MM.1S (cell line): ENCODE data around the gene CRACDL.

ENCODE experiments used
- DNase-seq: peaks from one replicate; pipeline ENCODE4 v3.0.0-alpha.2; 2015
- H2AFZ ChIP-seq: fragments of 300-600 bp; sonication (generic); 2 replicates; pipeline ENCODE4 v1.6.0; 2016; ENCODE audit warnings: antibody characterized with exemption, low read length
- H3F3A ChIP-seq: fragments of 300-600 bp; sonication (generic); 2 replicates; pipeline ENCODE4 v1.6.1; 2016; ENCODE audit warnings: mild to moderate bottlenecking, antibody characterized with exemption, low read length, moderate library complexity, mixed read lengths; ENCODE audit not compliant: insufficient read depth
- H3K27ac ChIP-seq: fragments of 300-600 bp; sonication (generic); 2 replicates; pipeline ENCODE4 v1.5.1; 2016; ENCODE audit warnings: mild to moderate bottlenecking, low read length
- H3K27me3 ChIP-seq: fragments of 300-600 bp; sonication (generic); replicated peaks from 2 replicates; pipeline ENCODE4 v1.6.0; 2016; ENCODE audit warnings: low read length; ENCODE audit not compliant: insufficient read depth
- H3K36me3 ChIP-seq: fragments of 300-600 bp; sonication (generic); replicated peaks from 2 replicates; pipeline ENCODE4 v1.6.1; 2016; ENCODE audit warnings: mild to moderate bottlenecking, low read length, mixed read lengths; ENCODE audit not compliant: insufficient read depth
- H3K4me1 ChIP-seq: fragments of 300-600 bp; sonication (generic); 2 replicates; pipeline ENCODE4 v1.6.1; 2016; ENCODE audit warnings: low read length, mixed read lengths
- H3K4me2 ChIP-seq: fragments of 300-600 bp; sonication (generic); 2 replicates; pipeline ENCODE4 v1.6.0; 2016; ENCODE audit warnings: low read depth, low read length
- H3K4me3 ChIP-seq: fragments of 300-600 bp; sonication (generic); 2 replicates; pipeline ENCODE4 v1.5.1; 2016; ENCODE audit warnings: low read length, mixed read lengths
- H3K79me2 ChIP-seq: fragments of 300-600 bp; sonication (generic); 2 replicates; pipeline ENCODE4 v1.6.1; 2016; ENCODE audit warnings: mixed run types, low read length, mixed read lengths
- H3K9ac ChIP-seq: fragments of 300-600 bp; sonication (generic); 2 replicates; pipeline ENCODE4 v1.6.1; 2016; ENCODE audit warnings: low read length, mixed read lengths
- H3K9me2 ChIP-seq: fragments of 300-600 bp; sonication (generic); replicated peaks from 2 replicates; pipeline ENCODE4 v1.6.1; 2016; ENCODE audit warnings: mild to moderate bottlenecking, low read length, mixed read lengths; ENCODE audit not compliant: insufficient read depth
- H3K9me3 ChIP-seq: fragments of 300-600 bp; sonication (generic); replicated peaks from 2 replicates; pipeline ENCODE4 v1.6.1; 2016; ENCODE audit warnings: mild to moderate bottlenecking, low read length, mixed read lengths; ENCODE audit not compliant: insufficient read depth
- H4K20me1 ChIP-seq: fragments of 300-600 bp; sonication (generic); 2 replicates; pipeline ENCODE4 v1.6.1; 2016; ENCODE audit warnings: mild to moderate bottlenecking, low read length, moderate library complexity, mixed read lengths; ENCODE audit not compliant: insufficient read depth
- EZH2 ChIP-seq: fragments of 300-600 bp; sonication (generic); optimal IDR thresholded peaks from 2 replicates; pipeline ENCODE3; 2017; ENCODE audit warnings: low read depth, mild to moderate bottlenecking, antibody characterized with exemption, low read length, mixed read lengths
- EZH2phosphoT487 ChIP-seq: fragments of 300-600 bp; sonication (generic); IDR thresholded peaks from 2 replicates; pipeline ENCODE4 v1.6.1; 2018; ENCODE audit warnings: antibody characterized with exemption, low read length
- TF ChIP-seq, protein P1 (sequence below): fragments of 300-600 bp; sonication (generic); IDR thresholded peaks from 2 replicates; pipeline ENCODE4 v1.5.1; 2016; ENCODE audit warnings: antibody characterized with exemption, low read length, mixed read lengths

CRACDL gene

DNA sequence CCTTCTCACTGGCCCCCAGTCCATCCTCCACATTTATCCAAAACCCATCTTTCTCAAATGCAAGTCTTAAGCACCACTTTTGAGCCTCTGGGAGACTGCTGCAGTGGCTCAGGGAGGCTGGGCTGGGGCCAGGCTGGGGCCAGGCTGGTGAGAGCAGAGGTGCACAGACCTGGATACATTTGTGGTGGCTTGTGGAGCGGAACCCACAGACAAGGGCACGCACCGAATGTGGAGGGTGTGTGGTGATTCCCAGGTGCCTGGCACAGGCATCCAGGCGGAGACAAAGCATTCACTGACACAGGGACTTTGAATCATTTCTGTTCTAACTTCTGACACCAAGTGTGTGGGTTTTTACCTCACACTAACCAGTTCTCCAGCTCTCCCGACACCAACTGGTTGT is 162.9 kb downstream of the CRACDL start:
- H2AFZ ChIP-seq: no peak overlapping the region
- H3K27ac ChIP-seq: no peak overlapping the region
- no peaks in the 10 kb centered on the region for H3K9me2 ChIP-seq
- H3K4me2 ChIP-seq: no peak overlapping the region
- no peak for TF ChIP-seq EZH2phosphoT487
- TF ChIP-seq EZH2: no peak
- TF ChIP-seq, protein P1, sequence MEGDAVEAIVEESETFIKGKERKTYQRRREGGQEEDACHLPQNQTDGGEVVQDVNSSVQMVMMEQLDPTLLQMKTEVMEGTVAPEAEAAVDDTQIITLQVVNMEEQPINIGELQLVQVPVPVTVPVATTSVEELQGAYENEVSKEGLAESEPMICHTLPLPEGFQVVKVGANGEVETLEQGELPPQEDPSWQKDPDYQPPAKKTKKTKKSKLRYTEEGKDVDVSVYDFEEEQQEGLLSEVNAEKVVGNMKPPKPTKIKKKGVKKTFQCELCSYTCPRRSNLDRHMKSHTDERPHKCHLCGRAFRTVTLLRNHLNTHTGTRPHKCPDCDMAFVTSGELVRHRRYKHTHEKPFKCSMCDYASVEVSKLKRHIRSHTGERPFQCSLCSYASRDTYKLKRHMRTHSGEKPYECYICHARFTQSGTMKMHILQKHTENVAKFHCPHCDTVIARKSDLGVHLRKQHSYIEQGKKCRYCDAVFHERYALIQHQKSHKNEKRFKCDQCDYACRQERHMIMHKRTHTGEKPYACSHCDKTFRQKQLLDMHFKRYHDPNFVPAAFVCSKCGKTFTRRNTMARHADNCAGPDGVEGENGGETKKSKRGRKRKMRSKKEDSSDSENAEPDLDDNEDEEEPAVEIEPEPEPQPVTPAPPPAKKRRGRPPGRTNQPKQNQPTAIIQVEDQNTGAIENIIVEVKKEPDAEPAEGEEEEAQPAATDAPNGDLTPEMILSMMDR: no peak
- H3K4me1 ChIP-seq: peaks cover 5% of the 10 kb centered on the region; the same call in 1 of the 2 replicates
- no peaks in the 10 kb centered on the region for H3K9me3 ChIP-seq
- no peaks in the 10 kb centered on the region for H3K36me3 ChIP-seq
- no peaks in the 10 kb centered on the region for H3F3A ChIP-seq
- no peak overlapping the region for H3K4me3 ChIP-seq
- no peaks in the 10 kb centered on the region for H4K20me1 ChIP-seq
- no peaks in the 10 kb centered on the region for H3K79me2 ChIP-seq
- no peak for DNase-seq
- H3K9ac ChIP-seq: no peak overlapping the region
- H3K27me3 ChIP-seq: no peaks in the 10 kb centered on the region

DNA sequence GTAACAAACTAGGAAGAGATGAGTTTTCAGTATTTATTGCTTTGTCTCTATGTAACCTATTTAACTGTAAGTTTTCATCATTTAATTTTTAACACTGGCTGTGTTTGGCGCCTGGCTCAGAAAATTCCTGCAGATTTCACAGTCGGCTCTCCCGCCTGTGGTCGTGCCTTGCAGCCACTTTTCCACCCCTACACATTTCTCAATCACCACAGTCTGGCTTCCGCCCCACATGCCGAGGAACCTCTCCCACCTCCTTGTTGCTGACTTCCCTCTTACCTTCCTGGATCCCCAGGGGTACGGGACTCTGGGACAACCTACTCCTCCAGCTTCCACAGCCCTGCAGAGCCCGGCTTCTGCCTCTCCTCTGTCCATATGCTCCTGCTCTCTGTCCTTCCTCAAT is 163.5 kb downstream of the CRACDL start:
- no peak overlapping the region for H2AFZ ChIP-seq
- no peak overlapping the region for H3K27ac ChIP-seq
- H3K9ac ChIP-seq: no peak overlapping the region
- H3K9me3 ChIP-seq: no peaks in the 10 kb centered on the region
- peaks cover 5% of the 10 kb centered on the region; the same call in 1 of the 2 replicates for H3K4me1 ChIP-seq
- no peaks in the 10 kb centered on the region for H3F3A ChIP-seq
- H3K79me2 ChIP-seq: no peaks in the 10 kb centered on the region
- H3K36me3 ChIP-seq: no peaks in the 10 kb centered on the region
- H3K4me2 ChIP-seq: peak overlapping the region; percentile 53; the same call in 1 of the 2 replicates
- H3K4me3 ChIP-seq: no peak overlapping the region
- H3K9me2 ChIP-seq: no peaks in the 10 kb centered on the region
- no peaks in the 10 kb centered on the region for H3K27me3 ChIP-seq
- TF ChIP-seq EZH2phosphoT487 (no peak), EZH2 (no peak)
- TF ChIP-seq, protein P1: no peak
- no peak for DNase-seq
- no peaks in the 10 kb centered on the region for H4K20me1 ChIP-seq

DNA sequence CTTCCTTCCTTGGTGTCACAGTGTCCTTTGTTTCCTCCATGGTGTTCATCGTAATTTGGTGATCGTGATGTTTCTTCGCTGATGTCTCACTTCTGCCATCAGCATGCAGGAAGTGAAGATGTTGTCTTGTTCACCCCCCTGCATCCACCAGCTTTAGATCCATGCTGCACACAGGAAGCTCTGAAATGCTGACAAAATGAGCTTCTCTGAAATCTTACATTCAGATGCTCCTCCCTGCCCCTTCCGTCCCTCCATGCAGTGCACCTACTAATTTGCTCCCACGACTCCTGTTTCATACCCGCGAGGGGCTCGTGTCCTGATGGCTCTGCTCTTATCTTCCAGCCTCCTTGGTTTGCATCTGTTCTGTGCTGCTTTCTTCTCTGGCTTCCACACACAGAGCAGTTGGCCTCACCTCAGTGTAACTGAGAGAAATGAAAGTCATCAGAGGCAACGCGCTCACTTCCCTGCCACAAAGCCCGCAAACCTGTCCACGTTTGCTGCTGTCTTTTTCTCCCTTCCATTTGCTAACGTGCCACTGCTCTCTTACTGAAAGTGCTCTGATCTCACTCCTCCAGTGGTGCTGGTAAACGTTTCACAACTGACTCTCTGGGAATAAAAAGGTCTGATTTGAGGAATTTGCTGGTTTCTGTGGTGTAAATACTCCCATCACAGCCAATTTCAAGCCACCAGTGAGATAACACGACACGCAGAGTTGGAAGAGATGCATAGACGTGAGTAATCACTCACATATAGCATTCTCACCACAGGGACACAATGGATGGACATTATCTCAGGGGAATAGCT is 164.1 kb downstream of the CRACDL start:
- H4K20me1 ChIP-seq: no peaks in the 10 kb centered on the region
- H3K9me2 ChIP-seq: no peaks in the 10 kb centered on the region
- no peaks in the 10 kb centered on the region for H3K27me3 ChIP-seq
- peak; percentile 45 for DNase-seq
- no peaks in the 10 kb centered on the region for H3K36me3 ChIP-seq
- no peaks in the 10 kb centered on the region for H3K9me3 ChIP-seq
- H3K4me1 ChIP-seq: peaks cover 5% of the 10 kb centered on the region; the same call in 1 of the 2 replicates
- H3K27ac ChIP-seq: peak overlapping the region; percentile 5; the same call in 1 of the 2 replicates
- H3K4me3 ChIP-seq: peak overlapping the region; percentile 47
- TF ChIP-seq EZH2phosphoT487 (no peak), EZH2 (no peak)
- TF ChIP-seq, protein P1: no peak
- no peaks in the 10 kb centered on the region for H3F3A ChIP-seq
- peak overlapping the region; percentile 53 for H3K4me2 ChIP-seq
- H3K9ac ChIP-seq: peak overlapping the region; percentile 23; the same call in 1 of the 2 replicates
- H2AFZ ChIP-seq: peak overlapping the region; percentile 66
- no peaks in the 10 kb centered on the region for H3K79me2 ChIP-seq
